Common myeloid progenitor, CD34-positive (primary cell): ENCODE data around the gene ACTC1. TPM values are rescaled to one million over a fixed set of nuclear protein-coding genes. Genes with fewer than 3 reads are reported as not detected.

Experiments used
- CTCF ChIA-PET: fragments of 350-600 bp; sonication (Branson Sonifier 250); formaldehyde crosslinking; loops from one replicate; lab custom pipeline; 2021; ENCODE audit warnings: antibody characterized with exemption; lab: Charles Lee
- POLR2A ChIA-PET: fragments of 350-600 bp; sonication (Branson Sonifier 250); formaldehyde crosslinking; loops from one replicate; lab custom pipeline; 2021; ENCODE audit warnings: antibody characterized with exemption; lab: Charles Lee
- DNase-seq, 3 donors: peaks; one replicate each; pipeline versions ENCODE4 v3.0.0 to v3.0.0-alpha.2; 2013
- H3K27ac ChIP-seq, 2 experiments: 1 replicate in 1 of 2; 2 replicates in 1 of 2; pipeline ENCODE4 v1.7.0; 2013; ENCODE audit warnings: inconsistent platforms in 2 of 2, low read length in 2 of 2, mild to moderate bottlenecking in 2 of 2, low read depth in 1 of 2, moderate library complexity in 1 of 2; ENCODE audit not compliant: severe bottlenecking in 2 of 2, insufficient read depth in 1 of 2, poor library complexity in 1 of 2
- H3K27me3 ChIP-seq, 5 experiments: replicated peaks in 2 of 5; 1 replicate in 3 of 5; 2 replicates in 2 of 5; pipeline versions ENCODE4 v1.6.1 to v1.7.0; 2013; ENCODE audit warnings: low read length in 4 of 5, mild to moderate bottlenecking in 2 of 5, moderate library complexity in 2 of 5, inconsistent platforms in 1 of 5; ENCODE audit not compliant: insufficient read depth in 5 of 5, control insufficient read depth in 4 of 5
- H3K36me3 ChIP-seq, 4 experiments: 1 replicate in 2 of 4; 2 replicates in 2 of 4; pipeline versions ENCODE4 v1.6.1 to v1.7.0; 2013; ENCODE audit warnings: low read length in 3 of 4, control low read depth in 1 of 4, mild to moderate bottlenecking in 1 of 4; ENCODE audit not compliant: control insufficient read depth in 4 of 4, insufficient read depth in 4 of 4
- H3K4me1 ChIP-seq, 4 experiments: 1 replicate in 3 of 4; 2 replicates in 1 of 4; pipeline versions ENCODE4 v1.6.1 to v1.7.1; 2013; ENCODE audit warnings: low read length in 3 of 4, mild to moderate bottlenecking in 3 of 4, control low read depth in 1 of 4, inconsistent platforms in 1 of 4, moderate library complexity in 1 of 4; ENCODE audit not compliant: control insufficient read depth in 4 of 4, insufficient read depth in 4 of 4; ENCODE audit errors: control extremely low read depth in 1 of 4
- H3K4me3 ChIP-seq, 7 experiments: 1 replicate in 4 of 7; 2 replicates in 3 of 7; pipeline versions ENCODE4 v1.5.1 to v1.7.0; 2013; ENCODE audit warnings: mild to moderate bottlenecking in 7 of 7, low read length in 6 of 7, moderate library complexity in 6 of 7, inconsistent platforms in 2 of 7, low read depth in 2 of 7, control low read depth in 1 of 7; ENCODE audit not compliant: insufficient read depth in 4 of 7, control insufficient read depth in 1 of 7; ENCODE audit errors: extremely low read depth in 1 of 7
- H3K9me3 ChIP-seq, 5 experiments: 1 replicate in 4 of 5; 2 replicates in 1 of 5; pipeline versions ENCODE4 v1.6.1 to v1.7.1; 2013; ENCODE audit warnings: low read length in 4 of 5, mild to moderate bottlenecking in 2 of 5, inconsistent platforms in 1 of 5, low read depth in 1 of 5, moderate library complexity in 1 of 5; ENCODE audit not compliant: control insufficient read depth in 4 of 5, insufficient read depth in 2 of 5; ENCODE audit errors: control extremely low read depth in 1 of 5
- whole genome bisulfite sequencing: methylation state at CpG from one replicate; pipeline ENCODE4 v1.1.5; 2013; ENCODE audit not compliant: insufficient coverage; 5-methylcytosine and 5-hydroxymethylcytosine counted together
- polyA plus RNA-seq: library from polyadenylated mRNA; unstranded; fragments of 120-200 nt; gene quantifications from one replicate; pipeline ENCODE4 v1.2.1, GENCODE V29; 2013

Gene ACTC1
- not detected for polyA plus RNA-seq

GRCh38 chr15:34795267-34796081 is at the start of gene ACTC1:
Gene ACTC1, minus strand, starts transcription at chr15:34795549. Its CDS starts 741 bp downstream, at chr15:34794808.
- Histone ChIP-seq H3K27ac (no peak within 1 kb of the TSS), H3K4me1 (peaks cover 0 to 11% (median 4%) of the 10 kb centered on the region in 4 experiments), H3K27me3 (peaks cover 2 to 89% (median 35%) of the 10 kb centered on the region in 5 experiments), H3K9me3 (no peaks in the 10 kb centered on the region), H3K4me3 (peak within 1 kb of the TSS in 3 of 7 experiments; percentile 16 to 37 (median 37)), H3K36me3 (no peaks in the 10 kb centered on the region)
- ChIA-PET POLR2A (no interaction called here), CTCF (interaction anchor here (0.6 kb wide), 1 partner anchor 1281 kb away, joined by 4 read pairs; no protein-coding TSS in a partner anchor)
- 21% methylated on average over 17 of the region's 44 CpGs for WGBS
- peak in 2 of 3 donors; percentile 10 to 37 for DNase-seq

- no peaks in the 10 kb centered on the region for H3K27me3 ChIP-seq
- H3K27ac ChIP-seq, result no peak overlapping the region
- no peaks in the 10 kb centered on the region for H3K9me3 ChIP-seq
- no peak overlapping the region for H3K4me3 ChIP-seq
- no peak for DNase-seq
- ChIA-PET POLR2A (no interaction called here), CTCF (no interaction called here)
- no peaks in the 10 kb centered on the region for H3K4me1 ChIP-seq
- H3K36me3 ChIP-seq, result no peaks in the 10 kb centered on the region
Measured at GRCh38 chr15:34841262-34841725, 45.9 kb upstream of the ACTC1 start.

GRCh38 chr15:34838282-34838681 is 42.9 kb upstream of the ACTC1 start:
- no peak for DNase-seq
- CTCF ChIA-PET, result no interaction called here
- Histone ChIP-seq H3K4me3 (no peak overlapping the region), H3K27me3 (no peaks in the 10 kb centered on the region), H3K4me1 (no peaks in the 10 kb centered on the region), H3K36me3 (no peaks in the 10 kb centered on the region), H3K27ac (no peak overlapping the region), H3K9me3 (peaks cover 0 to 5% (median 0%) of the 10 kb centered on the region in 5 experiments)
- POLR2A ChIA-PET, result no interaction called here
- 93% methylated on average over 3 of the region's 3 CpGs for WGBS

- H3K27me3 ChIP-seq, result no peaks in the 10 kb centered on the region
- ChIA-PET CTCF (no interaction called here), POLR2A (no interaction called here)
- H3K4me3 ChIP-seq, result no peak overlapping the region
- H3K36me3 ChIP-seq, result no peaks in the 10 kb centered on the region
- H3K27ac ChIP-seq, result no peak overlapping the region
- WGBS, result 97% methylated on average over 5 of the region's 6 CpGs
- no peaks in the 10 kb centered on the region for H3K4me1 ChIP-seq
- H3K9me3 ChIP-seq, result peaks cover 0 to 5% (median 0%) of the 10 kb centered on the region in 5 experiments
- DNase-seq, result no peak
Measured at GRCh38 chr15:34837246-34838016, 42.1 kb upstream of the ACTC1 start.

- Histone ChIP-seq H3K27me3 (peaks cover 0 to 8% (median 2%) of the 10 kb centered on the region in 5 experiments), H3K4me1 (no peaks in the 10 kb centered on the region), H3K4me3 (no peak overlapping the region), H3K36me3 (no peaks in the 10 kb centered on the region), H3K27ac (no peak overlapping the region), H3K9me3 (no peaks in the 10 kb centered on the region)
- WGBS, result 100% methylated on average over 1 of the region's 5 CpGs
- CTCF ChIA-PET, result no interaction called here
- POLR2A ChIA-PET, result no interaction called here
- DNase-seq, result no peak
Measured at GRCh38 chr15:34828145-34828911, 33.0 kb upstream of the ACTC1 start.

- H3K4me3 ChIP-seq, result no peak overlapping the region
- peaks cover 0 to 10% (median 2%) of the 10 kb centered on the region in 5 experiments for H3K27me3 ChIP-seq
- ChIA-PET CTCF (interaction anchor here (1.8 kb wide), 1 partner anchor 37 kb away, joined by 4 read pairs; no protein-coding TSS in a partner anchor), POLR2A (no interaction called here)
- no peaks in the 10 kb centered on the region for H3K9me3 ChIP-seq
- H3K4me1 ChIP-seq, result no peaks in the 10 kb centered on the region
- DNase-seq, result no peak
- WGBS, result 73% methylated on average over 2 of the region's 3 CpGs
- no peak overlapping the region for H3K27ac ChIP-seq
- H3K36me3 ChIP-seq, result no peaks in the 10 kb centered on the region
Measured at GRCh38 chr15:34821831-34822230, 26.5 kb upstream of the ACTC1 start.
